GM10248 (cell line): ENCODE results near the gene CLIC2.

Source experiments
- CTCF ChIA-PET: fragments of 300-600 bp; sonication (Branson Sonifier 250); formaldehyde crosslinking; extraction: SDS; loops from one replicate; lab custom pipeline; 2021; ENCODE audit warnings: antibody characterized with exemption; lab: Yijun Ruan, JAX
- POLR2A ChIA-PET: fragments of 350-650 bp; sonication (Branson Sonifier 250); formaldehyde crosslinking; extraction: SDS; loops from one replicate; lab custom pipeline; 2020; ENCODE audit warnings: antibody characterized with exemption; lab: Yijun Ruan, JAX
- DNase-seq: peaks from one replicate; pipeline ENCODE4 v3.0.0; 2012; ENCODE audit errors: extremely low spot score
- TF ChIP-seq, protein P1 (sequence below): IDR thresholded peaks from 2 replicates; pipeline ENCODE4 v1.5.1; 2012; ENCODE audit warnings: mild to moderate bottlenecking, low read depth; ENCODE audit errors: extremely low read depth, missing control alignments, control extremely low read depth

The CLIC2 gene

DNA sequence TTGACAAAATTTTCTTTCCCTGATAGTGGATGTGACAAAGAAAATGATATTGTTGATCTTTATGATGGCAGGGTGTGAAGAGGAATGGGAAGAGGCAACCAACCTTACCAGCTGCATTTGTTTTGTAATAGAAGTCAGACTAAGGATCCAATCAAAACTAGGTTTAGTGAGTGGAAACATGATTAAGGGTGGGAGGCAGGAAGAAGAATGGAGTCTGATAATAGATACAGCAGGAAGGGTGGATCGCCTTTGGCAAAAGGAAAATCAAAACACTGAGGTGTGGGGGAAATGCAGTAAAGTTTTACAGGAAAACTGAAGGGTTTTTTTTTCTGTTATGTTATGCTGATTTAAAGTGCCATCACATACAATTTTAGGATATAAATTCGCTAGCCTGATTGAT lies 3.4 kb downstream of the CLIC2 start:
- no peak for DNase-seq
- ChIA-PET POLR2A (no interaction called here), CTCF (no interaction called here)
- TF ChIP-seq, protein P1, sequence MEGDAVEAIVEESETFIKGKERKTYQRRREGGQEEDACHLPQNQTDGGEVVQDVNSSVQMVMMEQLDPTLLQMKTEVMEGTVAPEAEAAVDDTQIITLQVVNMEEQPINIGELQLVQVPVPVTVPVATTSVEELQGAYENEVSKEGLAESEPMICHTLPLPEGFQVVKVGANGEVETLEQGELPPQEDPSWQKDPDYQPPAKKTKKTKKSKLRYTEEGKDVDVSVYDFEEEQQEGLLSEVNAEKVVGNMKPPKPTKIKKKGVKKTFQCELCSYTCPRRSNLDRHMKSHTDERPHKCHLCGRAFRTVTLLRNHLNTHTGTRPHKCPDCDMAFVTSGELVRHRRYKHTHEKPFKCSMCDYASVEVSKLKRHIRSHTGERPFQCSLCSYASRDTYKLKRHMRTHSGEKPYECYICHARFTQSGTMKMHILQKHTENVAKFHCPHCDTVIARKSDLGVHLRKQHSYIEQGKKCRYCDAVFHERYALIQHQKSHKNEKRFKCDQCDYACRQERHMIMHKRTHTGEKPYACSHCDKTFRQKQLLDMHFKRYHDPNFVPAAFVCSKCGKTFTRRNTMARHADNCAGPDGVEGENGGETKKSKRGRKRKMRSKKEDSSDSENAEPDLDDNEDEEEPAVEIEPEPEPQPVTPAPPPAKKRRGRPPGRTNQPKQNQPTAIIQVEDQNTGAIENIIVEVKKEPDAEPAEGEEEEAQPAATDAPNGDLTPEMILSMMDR: no peak

DNA sequence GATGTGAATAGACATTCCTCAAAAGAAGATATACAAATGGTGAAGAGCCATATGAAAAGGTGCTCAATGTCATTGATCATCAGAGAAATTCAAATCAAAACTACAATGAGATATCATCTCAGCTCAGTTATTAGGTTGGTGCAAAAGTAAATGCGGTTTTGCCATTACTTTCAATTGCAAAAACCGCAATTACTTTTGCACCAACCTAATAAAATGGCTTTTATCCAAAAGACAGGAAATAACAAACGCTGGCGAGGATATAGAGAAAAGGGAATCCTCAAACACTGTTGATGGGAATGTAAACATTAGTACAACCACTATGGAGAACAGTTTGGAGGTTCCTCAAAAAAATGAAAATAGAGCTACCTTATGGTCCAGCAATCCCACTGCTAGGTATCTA lies 5.1 kb downstream of the CLIC2 start:
- ChIA-PET POLR2A (no interaction called here), CTCF (no interaction called here)
- TF ChIP-seq, protein P1: no peak
- DNase-seq: no peak

DNA sequence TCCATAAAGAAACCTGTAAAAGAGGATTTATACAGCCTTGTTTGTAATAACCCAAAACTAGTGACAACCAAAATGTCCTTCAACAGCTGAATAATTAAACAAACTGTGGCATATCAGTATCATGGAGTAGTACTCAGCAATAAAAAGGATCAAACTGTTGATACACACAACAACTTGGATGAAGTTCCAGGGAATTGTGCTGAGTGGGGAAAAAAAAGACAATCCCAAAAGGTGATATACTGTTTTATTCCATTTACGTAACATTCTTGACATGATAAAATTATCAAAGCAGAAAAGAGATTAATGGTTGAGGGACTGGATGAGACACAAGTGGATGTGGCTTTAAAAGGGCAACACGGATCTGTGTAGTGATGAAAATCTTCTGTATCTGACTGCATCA lies 7.8 kb downstream of the CLIC2 start:
- DNase-seq: no peak
- ChIA-PET POLR2A (no interaction called here), CTCF (no interaction called here)
- TF ChIP-seq, protein P1: no peak

DNA sequence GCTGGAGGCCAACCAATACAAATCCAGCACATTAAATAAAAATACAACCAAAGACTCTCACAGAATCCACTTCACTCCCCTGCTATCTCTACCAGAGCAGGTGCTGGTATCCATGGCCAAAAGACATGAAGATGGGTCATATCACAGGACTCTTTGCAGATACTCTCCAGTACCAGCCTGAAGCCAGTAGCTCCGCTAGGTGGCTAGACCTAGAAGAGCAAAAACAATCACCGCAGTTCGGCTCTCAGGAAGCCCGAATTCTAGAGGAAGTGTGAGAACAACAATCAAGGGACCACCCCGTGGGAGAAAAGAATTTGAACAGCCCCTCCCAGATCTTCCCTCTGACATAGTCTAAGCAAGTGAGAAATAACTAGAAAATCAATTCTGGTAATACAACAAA lies 20.2 kb downstream of the CLIC2 start:
- POLR2A ChIA-PET: no interaction called here
- DNase-seq: no peak
- CTCF ChIA-PET: no interaction called here
- TF ChIP-seq, protein P1: no peak

DNA sequence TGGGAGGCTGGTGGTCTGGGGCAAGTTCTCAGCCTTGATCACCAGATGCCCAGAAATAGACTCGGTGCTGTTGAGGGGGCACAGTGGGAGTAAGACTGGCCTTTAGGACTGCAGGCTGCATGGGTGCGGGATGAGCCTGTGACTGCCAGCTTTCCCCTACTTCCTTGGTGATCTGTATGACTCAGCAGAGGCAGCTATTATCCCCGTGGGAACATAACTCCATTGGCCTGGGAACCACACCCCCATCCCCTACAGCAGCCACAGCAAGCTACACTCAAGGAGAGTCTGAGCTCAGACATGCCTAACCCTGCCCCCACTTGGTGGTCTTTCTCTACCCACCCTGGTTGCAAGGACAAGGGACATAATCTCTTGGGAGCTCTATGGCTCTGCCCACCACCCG lies 20.6 kb downstream of the CLIC2 start:
- no peak for DNase-seq
- ChIA-PET POLR2A (no interaction called here), CTCF (no interaction called here)
- TF ChIP-seq, protein P1: no peak

DNA sequence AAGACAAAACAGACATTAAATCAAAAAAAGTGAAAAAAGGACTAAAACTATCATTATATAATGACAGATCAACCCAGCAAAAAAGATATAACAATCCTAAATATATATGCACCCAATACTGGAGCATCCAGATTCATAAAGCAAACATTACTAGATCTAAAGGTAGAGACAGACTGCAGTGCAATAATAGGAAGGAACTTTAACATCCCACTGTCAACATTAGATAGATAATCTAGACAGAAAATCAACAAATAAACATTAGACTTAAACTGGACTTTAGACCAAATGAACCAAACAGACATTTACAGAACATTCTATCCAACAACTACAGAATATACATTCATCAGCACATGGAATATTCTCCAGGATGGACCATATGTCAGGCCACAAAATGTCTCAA lies 40.6 kb downstream of the CLIC2 start:
- POLR2A ChIA-PET: no interaction called here
- TF ChIP-seq, protein P1: no peak
- CTCF ChIA-PET: no interaction called here
- no peak for DNase-seq

DNA sequence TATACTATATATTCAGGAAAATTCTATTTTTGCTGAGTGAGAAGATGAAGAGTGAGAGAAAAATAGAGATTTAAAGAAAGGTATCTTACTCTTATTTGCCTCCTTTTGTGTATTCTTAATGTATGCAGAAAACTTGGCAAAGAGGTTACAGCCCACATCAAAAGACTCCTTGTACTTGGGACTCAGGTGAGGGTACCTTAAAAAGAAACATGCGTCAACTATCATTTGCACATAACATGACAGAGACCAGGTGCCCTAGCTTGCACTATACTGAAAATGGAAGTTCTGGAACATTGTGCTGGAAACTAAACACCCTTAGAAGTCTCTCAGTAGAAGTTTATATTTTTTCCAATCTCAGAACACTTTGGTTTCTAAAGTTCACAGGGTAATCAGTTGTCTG lies 54.5 kb downstream of the CLIC2 start:
- POLR2A ChIA-PET: no interaction called here
- TF ChIP-seq, protein P1: no peak
- DNase-seq: no peak
- CTCF ChIA-PET: no interaction called here
